AG09309 (cell line): Measurements from ENCODE around the gene POTEB2.
"Not testable (repeated sequence)": the region's sequence is repeated elsewhere in the genome, so short reads cannot be mapped to it uniquely, and the experiment has no call there.

Experiments used
- DNase-seq: peaks from one replicate; pipeline ENCODE4 v3.0.0-alpha.2; 2010; ENCODE audit warnings: low read depth
- H3K4me3 ChIP-seq: 2 replicates; pipeline ENCODE4 v1.5.1; 2011; ENCODE audit warnings: mild to moderate bottlenecking, low read depth, low read length, moderate library complexity; ENCODE audit not compliant: control insufficient read depth

The POTEB2 gene

DNA sequence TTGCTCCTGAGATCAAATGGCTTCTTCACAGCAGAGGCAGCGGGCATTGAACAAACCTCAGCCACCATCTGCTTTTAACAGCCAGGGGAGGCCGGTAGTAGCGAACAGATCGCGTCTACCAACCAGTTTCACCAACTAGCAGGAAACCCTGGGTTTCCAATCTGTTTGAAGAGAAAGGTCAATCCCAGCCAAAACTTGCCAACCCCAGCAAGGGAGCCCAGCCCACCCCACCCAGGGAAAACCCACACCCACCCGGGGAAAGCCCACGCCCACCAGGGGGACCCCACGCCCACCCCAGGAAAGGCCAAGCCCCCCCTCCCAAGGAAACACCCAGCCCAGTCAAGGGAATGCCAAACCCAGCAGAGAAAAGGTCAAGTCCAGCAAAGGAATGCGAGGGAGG, at the start of gene POTEB2:
Gene POTEB2 (minus strand): TSS at position 101 of the 400 bp plus-strand sequence. CDS start 33 bp downstream, at position 68.
- DNase-seq, H3K4me3 ChIP-seq: not testable (repeated sequence)

DNA sequence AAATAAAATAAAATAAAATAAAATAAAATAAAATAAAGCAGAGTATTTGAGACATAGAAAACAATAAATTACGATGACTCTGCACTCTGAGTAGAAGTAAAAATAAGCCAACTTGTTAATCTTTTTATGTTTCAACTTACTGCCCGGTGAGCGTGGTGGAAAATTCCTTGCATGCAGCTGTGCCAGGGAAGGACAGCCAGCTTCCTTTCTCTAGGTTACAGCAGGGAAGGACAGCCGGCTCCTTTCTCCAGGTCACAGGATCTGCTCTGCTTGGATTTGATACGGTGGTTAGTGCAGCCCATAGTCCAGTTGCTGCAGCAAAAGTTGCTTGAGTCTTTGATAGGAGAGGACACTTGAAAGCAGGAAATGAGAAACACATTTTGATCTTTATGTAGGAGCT, 13.8 kb upstream of the POTEB2 start:
- DNase-seq, result not testable (repeated sequence)

DNA sequence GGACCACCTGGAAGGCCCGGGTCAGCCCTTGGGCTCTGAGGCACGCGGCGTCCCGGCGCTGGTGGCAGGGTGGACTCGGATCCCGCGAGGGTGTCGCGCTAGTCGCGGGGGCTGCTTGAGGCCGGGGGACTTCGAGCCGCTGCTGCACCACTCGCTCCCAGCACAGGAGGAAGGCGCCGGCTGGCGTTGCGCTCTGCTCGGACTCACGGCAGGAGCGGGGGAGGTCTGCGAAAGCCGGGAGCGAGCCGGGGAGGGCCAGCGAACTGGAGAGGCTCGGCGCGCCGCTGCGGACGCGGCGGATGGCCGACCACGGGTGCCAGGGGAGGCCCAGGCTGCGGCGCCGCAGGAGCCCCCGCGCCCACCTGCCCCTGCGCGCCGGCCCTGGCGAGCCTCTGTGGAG, 12.3 kb upstream of the POTEB2 start:
- not testable (repeated sequence) for DNase-seq

More for the DNA sequence above, 13.8 kb upstream of the POTEB2 start:
- H3K4me3 ChIP-seq, result not testable (repeated sequence)

DNA sequence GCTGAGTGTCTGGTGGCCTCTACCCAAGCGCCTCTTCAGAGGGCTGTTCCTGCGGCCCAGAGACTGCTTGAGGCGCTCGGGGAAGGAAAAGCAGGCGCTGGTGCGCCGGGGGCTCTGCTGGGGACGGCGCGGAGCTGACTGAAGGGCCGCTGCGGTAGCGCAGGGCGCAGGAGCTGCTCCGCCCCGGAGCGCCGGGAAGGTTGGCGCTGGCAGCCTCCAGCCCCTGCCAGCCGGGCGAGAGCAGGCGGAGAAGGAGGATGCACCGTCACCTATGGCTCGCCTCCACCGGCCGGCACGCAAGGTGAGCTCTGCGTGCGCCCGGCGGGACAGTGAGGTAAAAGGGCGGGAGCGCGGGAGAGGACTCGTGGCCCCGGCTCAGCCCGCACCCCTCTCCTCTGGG, 11.7 kb upstream of the POTEB2 start:
- not testable (repeated sequence) for H3K4me3 ChIP-seq, DNase-seq

More for the DNA sequence above, 12.3 kb upstream of the POTEB2 start:
- H3K4me3 ChIP-seq, result not testable (repeated sequence)
